EL (cell line): ENCODE data around the gene TTC28.
A peak's percentile ranks its signal among the peaks of the same experiment; 100 is the strongest.
"Not testable (repeated sequence)": the region's sequence is repeated elsewhere in the genome, so short reads cannot be mapped to it uniquely, and the experiment has no call there.

Experiments
- DNase-seq: peaks from one replicate; pipeline ENCODE4 v3.0.0-alpha.2; 2016

TTC28 gene

GRCh38 chr22:28220626-28221363, 458.8 kb downstream of the TTC28 start:
- no peak for DNase-seq

DNA sequence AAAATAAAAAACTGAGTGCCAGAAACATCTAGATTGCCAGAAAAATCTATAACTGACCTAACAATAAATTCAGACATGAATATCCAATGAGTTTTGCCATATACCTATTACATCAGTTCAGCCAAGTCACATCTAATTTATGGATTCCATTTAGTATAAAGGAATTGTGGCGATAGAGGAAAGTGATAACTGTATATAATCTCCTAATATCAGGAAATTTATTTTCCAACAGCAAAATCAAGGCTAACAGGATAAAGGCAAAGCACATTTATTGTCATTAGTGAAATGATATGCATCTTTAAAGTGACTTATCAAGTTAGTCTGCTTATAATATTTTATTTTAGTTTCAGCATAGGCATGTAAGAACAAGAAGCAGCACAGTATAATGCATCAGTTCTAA, 462.4 kb downstream of the TTC28 start:
- DNase-seq = no peak

- DNase-seq = not testable (repeated sequence)
Measured at GRCh38 chr22:28214750-28215149, 464.9 kb downstream of the TTC28 start.

DNA sequence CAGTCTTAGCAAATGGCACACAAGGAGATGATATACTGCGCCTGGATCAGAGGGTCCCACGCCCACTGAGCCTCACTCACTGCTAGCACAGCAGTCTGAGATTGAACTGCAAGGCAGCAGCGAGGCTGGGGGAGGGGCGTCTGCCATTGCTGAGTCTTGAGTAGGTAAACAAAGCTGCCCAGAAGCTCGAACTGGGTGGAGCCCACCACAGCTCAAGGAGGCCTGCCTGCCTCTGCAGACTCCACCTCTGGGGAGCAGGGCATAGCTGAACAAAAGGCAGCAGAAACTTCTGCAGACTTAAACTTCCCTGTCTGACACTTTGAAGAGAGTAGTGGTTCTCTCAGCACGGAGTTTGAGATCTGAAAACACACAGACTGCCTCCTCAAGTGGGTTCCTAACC, 470.2 kb downstream of the TTC28 start:
- not testable (repeated sequence) for DNase-seq

DNA sequence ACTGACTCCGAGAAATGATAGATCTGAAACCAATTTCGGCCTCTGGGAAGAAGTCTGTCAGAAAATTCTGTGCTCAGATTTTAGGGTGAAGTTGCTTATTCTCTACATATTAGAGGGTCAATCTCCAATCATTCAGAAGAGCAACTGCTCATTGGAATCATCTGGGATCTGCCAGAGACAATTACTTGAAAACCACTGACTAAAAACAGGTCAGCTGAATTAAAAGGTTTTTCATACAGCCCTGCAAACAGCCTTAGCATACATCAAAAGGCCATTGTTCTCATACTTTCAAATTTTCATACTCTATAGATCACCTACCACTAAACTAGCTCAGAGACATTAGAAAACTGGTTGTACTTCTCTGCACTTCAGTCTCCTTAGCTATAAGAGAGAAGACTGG, 470.9 kb downstream of the TTC28 start:
- DNase-seq = no peak

- DNase-seq = peak; percentile 52
Measured at GRCh38 chr22:28208036-28208435, 471.6 kb downstream of the TTC28 start.

DNA sequence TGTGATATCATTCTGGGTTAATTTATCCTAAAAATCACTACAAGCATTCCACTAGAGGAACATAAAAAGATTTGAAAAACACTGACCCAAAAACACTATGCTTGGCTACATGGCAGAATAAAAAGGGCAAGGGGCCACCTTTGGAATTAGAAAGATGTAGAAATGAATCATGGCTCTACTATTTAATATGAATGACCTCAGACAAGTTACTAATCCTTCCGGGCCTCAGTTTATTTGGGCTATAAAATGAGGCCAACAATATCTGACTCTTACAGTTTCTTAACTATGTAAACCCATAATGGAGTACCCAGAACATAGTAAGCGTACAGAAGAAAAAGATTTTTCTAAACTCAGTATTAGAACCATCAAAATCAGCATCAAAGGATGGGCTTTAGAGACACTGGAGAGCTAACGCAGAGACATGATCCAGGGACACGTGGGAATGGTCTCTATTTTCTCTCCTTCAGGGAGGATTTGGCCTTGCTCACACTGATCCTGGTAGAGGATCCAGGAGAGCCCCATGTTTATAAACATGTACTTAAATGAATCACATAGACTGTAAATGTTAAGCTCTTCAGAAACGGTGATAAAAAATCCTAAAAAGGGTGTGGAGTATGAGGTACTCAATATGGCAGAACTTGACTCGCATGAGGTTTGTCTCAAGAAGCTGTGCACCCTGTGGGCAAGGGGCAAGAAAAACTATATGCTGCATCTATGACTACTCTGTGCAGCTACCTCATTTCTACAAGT, 472.2 kb downstream of the TTC28 start:
- peak; percentile 80 for DNase-seq

DNA sequence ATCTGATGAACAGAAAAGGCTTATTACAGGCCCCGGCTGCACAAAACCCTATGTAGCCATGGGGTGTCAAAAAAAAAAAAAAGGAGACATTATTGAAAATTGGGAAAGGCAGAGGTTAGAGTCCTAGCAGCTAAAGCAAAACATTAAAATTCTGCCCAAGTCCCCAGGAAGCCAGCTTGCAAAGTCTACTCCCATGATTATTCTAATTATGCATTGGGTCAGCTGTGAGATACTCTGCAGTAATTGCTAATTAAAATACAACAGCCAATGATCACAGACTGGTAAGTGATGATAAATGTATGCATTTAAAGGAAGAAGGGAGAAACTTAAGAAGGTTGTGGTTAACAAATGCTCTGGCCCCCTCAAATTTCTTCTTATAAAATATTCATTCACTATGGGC, 473.7 kb downstream of the TTC28 start:
- DNase-seq = no peak

DNA sequence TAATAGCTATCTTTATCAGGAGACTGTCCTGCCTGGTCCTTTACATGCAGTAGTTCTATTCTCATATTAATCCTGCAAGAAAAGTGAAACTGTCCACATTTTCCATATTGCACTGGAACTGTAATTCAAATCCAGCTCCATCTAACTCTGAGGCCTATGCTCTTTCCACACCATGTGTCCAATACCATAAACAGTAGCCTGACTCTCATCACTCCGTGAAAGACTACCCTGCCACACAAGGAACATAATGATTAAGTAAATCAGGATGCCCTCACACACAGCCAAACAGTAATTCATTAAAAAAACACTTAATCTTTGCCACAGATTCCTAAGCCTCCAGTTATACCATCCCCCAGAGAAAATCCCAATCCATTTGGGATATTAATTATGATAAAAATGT, 475.3 kb downstream of the TTC28 start:
- DNase-seq = no peak

- DNase-seq = no peak
Measured at GRCh38 chr22:28203286-28203685, 476.4 kb downstream of the TTC28 start.

DNA sequence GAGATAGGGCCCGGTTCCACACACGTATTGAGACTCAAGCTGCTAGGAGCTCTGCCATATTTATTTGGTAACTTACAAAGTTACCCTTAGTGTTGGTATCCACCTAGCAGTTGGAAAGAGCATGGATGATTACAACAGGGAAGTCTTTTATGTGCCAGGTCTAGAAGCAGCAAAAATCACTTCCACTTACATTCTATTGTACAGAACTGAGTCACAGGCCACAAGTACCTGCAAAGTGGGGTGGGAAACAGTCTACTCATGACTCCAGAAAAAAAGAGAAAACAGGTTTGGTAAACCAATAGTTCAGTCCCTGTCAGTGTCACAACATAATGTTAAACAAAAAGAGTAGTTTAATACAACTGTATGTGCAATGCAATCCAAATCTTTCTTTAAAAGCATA, 480.9 kb downstream of the TTC28 start:
- DNase-seq = no peak

GRCh38 chr22:28191571-28191970, 488.1 kb downstream of the TTC28 start:
- DNase-seq = not testable (repeated sequence)

- no peak for DNase-seq
Measured at GRCh38 chr22:28188178-28188879, 491.3 kb downstream of the TTC28 start.

- DNase-seq = no peak
Measured at GRCh38 chr22:28187612-28188011, 492.0 kb downstream of the TTC28 start.

GRCh38 chr22:28186641-28187040, 493.0 kb downstream of the TTC28 start:
- no peak for DNase-seq

DNA sequence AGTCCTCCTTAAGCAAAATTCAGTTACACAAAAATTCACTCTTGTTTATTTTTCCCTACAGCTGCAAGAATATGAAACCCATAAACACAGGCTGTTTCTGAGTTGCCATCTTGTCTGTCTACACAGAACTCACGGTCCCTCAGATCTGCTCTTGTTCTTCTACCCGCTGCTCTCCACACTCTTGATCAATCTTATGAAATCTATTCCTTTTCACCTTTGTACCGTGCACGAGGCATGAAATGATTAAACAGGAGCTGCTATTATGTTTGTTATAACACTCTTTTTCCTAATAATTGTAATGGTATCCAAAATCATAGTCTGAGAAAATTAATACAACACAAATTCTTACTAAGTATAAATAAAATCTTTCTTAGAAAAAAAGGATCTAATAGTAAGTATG, 494.5 kb downstream of the TTC28 start:
- no peak for DNase-seq

DNA sequence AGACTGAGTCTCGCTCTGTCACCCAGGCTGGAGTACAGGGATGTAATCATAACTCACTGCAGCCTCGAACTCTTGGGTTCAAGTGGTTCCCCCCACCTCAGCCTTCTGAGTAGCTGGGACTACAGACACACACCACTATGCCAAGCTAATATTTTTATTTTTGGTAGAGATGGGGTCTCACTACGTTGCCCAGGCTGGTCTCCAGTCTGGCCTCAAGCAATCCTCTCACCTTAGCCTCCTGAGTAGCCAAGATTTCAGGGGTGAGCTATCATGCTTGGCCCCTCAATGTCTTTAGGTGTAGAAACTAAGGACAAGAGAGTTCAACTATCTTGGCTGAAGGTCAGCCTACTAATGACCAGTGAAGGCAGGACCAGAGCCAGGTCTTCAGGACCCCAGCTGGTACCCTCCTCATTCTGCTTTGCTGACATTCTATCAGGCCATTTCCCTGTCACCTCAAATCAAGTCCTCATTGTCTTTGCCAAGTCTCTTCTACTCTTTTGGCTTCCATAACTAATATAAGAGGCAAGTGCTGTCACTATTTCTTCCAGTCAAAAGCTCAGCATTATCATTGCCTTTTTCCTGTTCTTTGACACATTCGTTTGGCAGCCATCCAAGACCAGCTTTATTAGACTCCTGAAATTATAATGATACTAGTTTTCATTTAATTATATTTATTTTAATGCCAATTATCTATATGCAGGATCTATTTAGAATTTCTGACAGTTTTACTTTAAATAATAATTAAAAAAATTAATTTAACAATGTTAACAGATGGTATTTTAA, 496.4 kb downstream of the TTC28 start:
- DNase-seq = no peak

- DNase-seq = peak; percentile 60
Measured at GRCh38 chr22:28180804-28181731, 498.6 kb downstream of the TTC28 start.

DNA sequence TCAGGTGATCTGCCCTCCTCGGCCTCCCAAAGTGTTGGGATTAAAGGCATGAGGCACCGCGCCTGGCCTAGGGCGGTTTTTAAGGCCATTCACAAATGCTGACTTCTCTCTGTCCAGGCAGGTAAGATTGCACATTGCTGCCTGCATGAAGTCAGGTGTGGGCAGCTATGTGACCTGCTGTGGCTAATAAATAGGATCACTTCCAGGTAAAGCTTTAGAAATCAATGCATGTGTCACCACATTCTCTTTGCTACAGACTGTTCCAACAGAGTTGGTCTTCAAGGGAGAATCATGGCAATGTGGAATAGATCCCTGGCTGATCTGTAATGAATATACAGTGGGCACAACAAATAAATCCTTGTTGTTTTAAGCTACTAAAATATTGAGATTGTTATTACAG, 500.2 kb downstream of the TTC28 start:
- no peak for DNase-seq

DNA sequence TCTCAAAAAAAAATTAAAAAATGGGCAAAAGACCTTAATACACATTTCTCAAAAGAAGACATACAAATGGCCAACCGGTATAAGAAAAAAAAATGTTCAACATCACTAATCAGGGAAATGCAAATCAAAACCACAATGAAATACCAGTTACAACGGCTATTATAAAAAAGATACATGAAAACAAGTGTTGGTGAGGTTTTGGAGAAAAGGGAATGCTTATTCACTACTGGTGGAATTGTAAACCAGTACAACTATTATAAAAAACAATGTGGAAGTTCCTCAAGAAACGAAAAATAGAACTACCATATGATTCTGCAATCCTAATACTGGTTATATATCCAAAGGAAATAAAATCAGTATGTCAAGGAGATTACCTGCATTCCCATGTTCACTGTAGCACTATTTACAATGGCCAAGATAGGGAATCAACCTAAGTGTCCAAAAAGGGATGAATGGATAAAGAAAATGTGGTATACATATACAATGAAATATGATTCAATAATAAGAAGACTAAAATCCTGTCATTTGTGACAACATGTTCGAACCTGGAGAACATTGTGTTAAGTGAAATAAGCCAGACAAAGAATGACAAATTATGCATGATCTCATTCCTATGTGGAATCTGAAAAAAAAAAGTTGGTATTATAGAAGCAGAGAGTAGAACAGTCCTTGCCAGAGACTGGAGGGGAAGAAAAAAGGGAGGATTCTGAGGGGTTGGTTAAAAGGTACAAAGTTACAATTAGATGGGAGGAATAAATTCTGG, 503.7 kb downstream of the TTC28 start:
- DNase-seq = no peak

- DNase-seq = no peak
Measured at GRCh38 chr22:28174509-28174908, 505.1 kb downstream of the TTC28 start.
